HG02840 (cell line): ENCODE results near the gene F8A2.
A peak's percentile ranks its signal among the peaks of the same experiment; 100 is the strongest.
"Not testable (repeated sequence)": the region's sequence is repeated elsewhere in the genome, so short reads cannot be mapped to it uniquely, and the experiment has no call there.

Experiments
- ATAC-seq: cut with Tn5 transposase; IDR thresholded peaks from one replicate; pipeline ENCODE4 v1.9.1; 2021; ENCODE audit warnings: mild to moderate bottlenecking, moderate library complexity, moderate number of reproducible peaks; ENCODE audit not compliant: unreplicated experiment, low FRiP score

Gene F8A2

GRCh38 chrX:155381843-155382528 lies at the start of gene F8A2:
Gene F8A2 (plus strand): TSS chrX:155382095. CDS start chrX:155382115, 20 bp downstream.
- peak; percentile 72 for ATAC-seq

GRCh38 chrX:155333544-155334100 lies 48.3 kb upstream of the F8A2 start:
- ATAC-seq = no peak

- no peak for ATAC-seq
These were observed 47.2 kb upstream of the F8A2 start, which contains the start of gene CLIC2 for GRCh38 chrX:155334486-155335336. Gene CLIC2 (minus strand): TSS chrX:155334614. CDS start chrX:155334427, 187 bp downstream.

DNA sequence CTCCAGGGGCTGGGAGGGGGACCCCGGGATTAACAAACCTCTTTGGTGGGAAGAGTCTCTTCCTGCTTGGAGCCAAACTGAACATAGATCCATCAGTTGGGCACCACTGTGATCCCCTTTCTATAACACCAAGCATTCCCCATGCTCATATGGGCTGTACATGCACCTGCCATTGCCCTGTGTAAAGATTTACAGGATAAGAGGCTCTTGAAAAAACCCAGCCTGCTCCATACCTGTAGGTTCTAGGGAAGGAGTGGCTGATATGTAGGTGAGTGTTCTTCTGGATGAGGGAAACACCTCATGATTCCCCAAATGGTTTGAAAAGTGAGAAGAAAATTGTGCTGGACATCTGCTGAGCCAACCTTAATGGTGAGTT lies 46.6 kb upstream of the F8A2 start:
- ATAC-seq = not testable (repeated sequence)

- not testable (repeated sequence) for ATAC-seq
These were observed 36.2 kb upstream of the F8A2 start for GRCh38 chrX:155345689-155346088.

GRCh38 chrX:155349448-155349847 lies 32.4 kb upstream of the F8A2 start:
- not testable (repeated sequence) for ATAC-seq

DNA sequence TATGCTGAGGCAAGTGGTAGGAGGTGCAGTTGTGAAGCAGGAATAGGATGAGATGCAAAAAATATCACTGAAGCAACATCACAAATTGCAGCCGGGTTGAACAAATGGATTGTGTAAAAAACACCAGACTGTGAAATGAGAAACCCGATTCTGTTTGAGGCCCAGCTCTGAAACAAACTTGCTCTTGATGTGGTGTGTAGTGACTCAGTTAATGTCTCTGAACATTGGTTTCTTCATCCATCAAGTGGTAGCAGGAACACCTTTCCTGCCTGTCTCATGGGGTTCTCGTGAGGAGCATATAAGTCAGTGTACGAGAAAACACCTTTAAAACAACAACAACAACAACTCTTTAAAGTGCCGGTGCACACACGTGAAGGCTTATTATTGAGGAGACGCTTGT lies 18.2 kb upstream of the F8A2 start:
- not testable (repeated sequence) for ATAC-seq

DNA sequence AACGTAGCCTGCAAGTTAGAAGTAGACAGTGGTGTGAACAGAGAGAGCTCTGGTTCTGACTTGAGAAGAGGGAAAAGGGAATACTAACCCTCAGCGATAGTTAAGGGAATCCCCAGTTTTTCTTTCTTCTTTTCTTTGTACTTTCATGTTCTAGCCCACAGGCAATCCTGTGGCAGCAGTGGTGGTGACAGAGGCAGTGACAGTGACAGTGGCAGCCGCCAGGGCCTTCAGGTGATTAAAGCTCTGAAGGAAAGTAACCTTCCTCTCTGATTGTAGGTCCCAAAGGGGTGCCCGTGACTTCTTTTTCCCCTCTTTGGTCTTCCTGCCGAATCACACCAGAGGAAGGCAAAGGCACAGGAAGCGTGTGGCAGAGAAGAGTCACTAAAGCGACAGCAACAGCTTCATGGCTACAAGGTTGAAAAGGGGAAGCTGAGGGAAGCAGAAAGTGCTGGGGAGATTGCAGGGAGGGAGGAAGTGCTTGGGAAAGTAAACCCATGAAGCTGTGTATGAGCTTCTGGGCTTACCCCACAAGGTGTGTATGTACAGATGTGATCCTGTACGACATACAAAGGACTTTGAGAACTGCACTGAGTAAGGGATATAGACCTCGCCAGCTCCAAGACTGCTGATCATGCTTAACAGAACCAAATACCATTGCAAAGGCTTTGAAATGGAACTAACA lies 8.0 kb upstream of the F8A2 start:
- not testable (repeated sequence) for ATAC-seq

DNA sequence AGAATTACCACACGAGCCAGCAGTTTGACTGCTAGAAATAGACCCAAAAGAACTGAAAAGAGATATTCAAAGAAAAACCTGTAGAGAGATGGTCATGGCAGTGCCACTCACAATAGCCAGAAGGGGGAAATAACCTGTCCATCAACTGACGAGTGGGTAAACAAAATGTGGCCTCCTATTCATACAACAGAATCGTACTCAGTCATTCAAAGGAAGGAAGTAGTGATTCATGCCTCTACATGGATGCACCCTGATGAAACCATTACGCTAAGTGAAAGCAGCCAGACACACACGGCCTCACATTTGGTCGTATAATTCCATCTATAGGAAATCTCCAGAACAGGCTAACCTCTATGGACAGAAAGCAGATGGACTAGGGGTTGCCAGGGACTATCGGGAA lies 2.1 kb upstream of the F8A2 start:
- not testable (repeated sequence) for ATAC-seq

DNA sequence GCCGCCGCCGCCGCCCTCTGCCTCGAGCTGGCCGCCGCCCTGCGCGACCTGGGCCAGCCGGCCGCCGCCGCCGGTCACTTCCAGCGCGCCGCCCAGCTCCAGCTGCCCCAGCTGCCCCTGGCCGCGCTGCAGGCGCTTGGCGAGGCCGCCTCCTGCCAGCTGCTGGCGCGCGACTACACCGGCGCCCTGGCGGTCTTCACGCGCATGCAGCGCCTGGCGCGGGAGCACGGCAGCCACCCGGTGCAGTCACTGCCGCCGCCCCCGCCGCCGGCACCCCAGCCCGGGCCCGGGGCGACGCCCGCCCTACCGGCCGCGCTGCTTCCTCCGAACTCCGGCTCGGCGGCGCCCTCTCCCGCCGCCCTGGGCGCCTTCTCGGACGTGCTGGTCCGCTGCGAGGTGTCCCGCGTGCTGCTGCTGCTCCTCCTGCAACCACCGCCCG lies 653 bp downstream of the F8A2 start:
- ATAC-seq = peak; percentile 44

- ATAC-seq = no peak
These were observed 7.7 kb downstream of the F8A2 start for GRCh38 chrX:155389634-155390033.

DNA sequence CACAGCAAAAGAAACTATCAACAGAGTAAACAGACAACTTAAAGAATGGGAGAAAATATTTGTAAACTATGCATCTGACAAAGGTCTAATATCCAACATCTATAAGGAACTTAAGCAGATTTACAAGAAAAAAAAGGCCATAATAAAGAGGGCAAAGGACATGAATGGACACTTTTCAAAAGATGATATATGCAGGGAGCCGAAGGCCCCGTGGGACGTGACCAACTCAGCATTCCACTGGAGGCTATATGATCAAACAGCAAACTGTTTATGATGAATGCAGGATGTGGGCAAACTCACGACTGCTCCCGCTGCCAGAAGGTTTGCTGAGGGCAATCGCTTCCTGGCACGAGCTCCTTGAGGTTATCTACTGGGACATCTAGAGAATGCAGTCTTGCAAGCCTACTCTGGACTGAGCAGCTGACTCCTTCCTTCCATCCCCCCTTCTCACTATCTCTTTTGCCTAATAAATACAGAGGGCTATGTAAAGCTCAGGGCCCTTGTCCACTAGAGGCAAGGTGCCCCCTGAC lies 12.9 kb downstream of the F8A2 start:
- ATAC-seq = not testable (repeated sequence)

GRCh38 chrX:155406429-155406828 lies 24.5 kb downstream of the F8A2 start:
- ATAC-seq = no peak

DNA sequence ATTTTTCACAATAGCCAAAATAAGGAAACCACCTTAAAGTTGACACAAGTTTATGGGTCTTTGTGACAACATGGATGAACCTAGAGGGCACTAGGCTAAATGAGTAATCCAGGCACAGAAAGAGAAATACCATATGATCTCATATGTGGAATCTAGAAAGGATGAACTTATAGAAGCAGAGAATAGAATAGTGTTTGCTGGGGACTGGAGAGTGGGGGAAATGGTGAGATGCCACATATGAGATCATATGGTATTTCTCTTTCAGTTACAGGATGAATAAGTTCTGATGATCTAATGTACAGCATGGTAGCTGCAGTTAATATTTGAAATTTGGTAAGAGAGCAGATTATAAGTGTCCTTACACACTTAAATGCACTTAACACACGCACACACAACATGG lies 35.9 kb downstream of the F8A2 start:
- no peak for ATAC-seq
